Endothelial cell of umbilical vein (primary cell): ENCODE measurements around the gene HERC6. TPM values are rescaled to one million over a fixed set of nuclear protein-coding genes. Genes with fewer than 3 reads are reported as not detected.

ENCODE experiments used
- BruUV-seq: library from RNA; stranded (reverse); fragments of 400-500 nt; replicated peaks from 2 replicates; lab custom pipeline; 2021; lab: Mats Ljungman, UMichigan
- CTCF ChIA-PET: fragments of 300-600, 350-600 bp; sonication (Branson Sonifier 250); formaldehyde crosslinking; loops from one replicate; lab custom pipeline; 2021; ENCODE audit warnings: antibody characterized with exemption, inconsistent platforms; lab: Charles Lee
- POLR2A ChIA-PET: fragments of 300-600, 350-600 bp; sonication (Branson Sonifier 250); formaldehyde crosslinking; loops from one replicate; lab custom pipeline; 2021; ENCODE audit warnings: antibody characterized with exemption, inconsistent platforms; lab: Charles Lee
- DNase-seq: peaks from one replicate; pipeline ENCODE4 v3.0.0-alpha.2; 2011; ENCODE audit warnings: low read depth, low spot score
- FAIRE-seq: peaks from 2 replicates; lab custom pipeline; 2011; peaks lifted over from hg19 to GRCh38; lab: Jason Lieb, UNC
- H2AFZ ChIP-seq: 2 replicates; pipeline ENCODE4 v1.6.0; 2012; ENCODE audit warnings: low read depth, low read length, control low read depth, inconsistent platforms
- H3K27ac ChIP-seq: 2 replicates; pipeline ENCODE4 v1.5.1; 2011; ENCODE audit warnings: low read depth, mild to moderate bottlenecking, control low read depth, low read length, moderate library complexity; ENCODE audit not compliant: insufficient read depth
- H3K27me3 ChIP-seq, 2 experiments: 2 replicates each; pipeline versions ENCODE4 v1.6.0 to v1.6.1; 2011; ENCODE audit warnings: low read length in 2 of 2, mixed read lengths in 1 of 2; ENCODE audit not compliant: control insufficient read depth in 2 of 2, insufficient read depth in 2 of 2
- H3K36me3 ChIP-seq, 2 experiments: 2 replicates in 1 of 2; 3 replicates in 1 of 2; pipeline ENCODE4 v1.5.1; 2011; ENCODE audit warnings: low read length in 2 of 2, mild to moderate bottlenecking in 1 of 2, moderate library complexity in 1 of 2; ENCODE audit not compliant: control insufficient read depth in 2 of 2, insufficient read depth in 2 of 2; ENCODE audit errors: extremely low read depth in 1 of 2
- H3K4me1 ChIP-seq: 3 replicates; pipeline ENCODE4 v1.5.1; 2011; ENCODE audit warnings: mild to moderate bottlenecking, low read length; ENCODE audit not compliant: control insufficient read depth, insufficient read depth; ENCODE audit errors: extremely low read depth
- H3K4me2 ChIP-seq: 2 replicates; pipeline ENCODE4 v1.6.1; 2011; ENCODE audit warnings: low read length, control low read depth, mixed read lengths; ENCODE audit not compliant: insufficient read depth
- H3K4me3 ChIP-seq, 3 experiments: fragments of 200-600 bp in 1 of 3; sonication (generic), shearing (Covaris generic) in 1 of 3; replicated peaks in 1 of 3; 2 replicates each; pipeline ENCODE4 v1.5.1; 2011 to 2016; ENCODE audit warnings: control low read depth in 3 of 3, low read length in 3 of 3, mild to moderate bottlenecking in 2 of 3, inconsistent platforms in 1 of 3, low read depth in 1 of 3, moderate library complexity in 1 of 3; ENCODE audit not compliant: insufficient read depth in 1 of 3
- H3K79me2 ChIP-seq: 2 replicates; pipeline ENCODE4 v1.6.0; 2012; ENCODE audit warnings: low read length, inconsistent platforms; ENCODE audit not compliant: control insufficient read depth, insufficient read depth
- H3K9ac ChIP-seq: replicated peaks from 2 replicates; pipeline ENCODE3; 2011; ENCODE audit warnings: low read length, control low read depth; ENCODE audit not compliant: insufficient read depth; ENCODE audit errors: extremely low read depth
- H3K9me1 ChIP-seq: replicated peaks from 3 replicates; pipeline ENCODE4 v1.6.0; 2011; ENCODE audit warnings: mild to moderate bottlenecking, low read length; ENCODE audit not compliant: control insufficient read depth, insufficient read depth; ENCODE audit errors: extremely low read depth
- H3K9me3 ChIP-seq: replicated peaks from 2 replicates; pipeline ENCODE4 v1.5.1; 2012; ENCODE audit warnings: low read length, inconsistent platforms; ENCODE audit not compliant: control insufficient read depth, insufficient read depth
- H4K20me1 ChIP-seq: replicated peaks from 2 replicates; pipeline ENCODE3; 2011; ENCODE audit warnings: mild to moderate bottlenecking, low read length; ENCODE audit not compliant: control insufficient read depth, insufficient read depth; ENCODE audit errors: extremely low read depth
- CTCF ChIP-seq, 2 donors: IDR thresholded peaks; 1 replicate in 1 of 2; 2 replicates in 1 of 2; pipeline ENCODE4 v1.5.1; 2011; ENCODE audit warnings: low read length in 2 of 2, mild to moderate bottlenecking in 2 of 2, moderate library complexity in 2 of 2, control low read depth in 1 of 2, inconsistent platforms in 1 of 2, low read depth in 1 of 2; ENCODE audit not compliant: insufficient read depth in 1 of 2; ENCODE audit errors: extremely low read depth in 1 of 2
- EZH2 ChIP-seq: IDR thresholded peaks from 2 replicates; pipeline ENCODE4 v1.6.1; 2012; ENCODE audit warnings: borderline replicate concordance, low read depth, mild to moderate bottlenecking, moderate library complexity, low read length, inconsistent platforms; ENCODE audit not compliant: severe bottlenecking
- FOS ChIP-seq: IDR thresholded peaks from 2 replicates; pipeline ENCODE4 v1.6.1; 2011; ENCODE audit warnings: mild to moderate bottlenecking, low read length, moderate library complexity, borderline replicate concordance; ENCODE audit not compliant: insufficient read depth
- GATA2 ChIP-seq: IDR thresholded peaks from 2 replicates; pipeline ENCODE4 v1.7.0; 2011; ENCODE audit warnings: low read depth, mild to moderate bottlenecking, moderate library complexity, mixed read lengths, low read length; ENCODE audit not compliant: insufficient read length, insufficient read depth
- JUN ChIP-seq: IDR thresholded peaks from 2 replicates; pipeline ENCODE4 v1.6.1; 2011; ENCODE audit warnings: borderline replicate concordance, low read depth; ENCODE audit not compliant: insufficient read length, insufficient read depth
- MAX ChIP-seq: IDR thresholded peaks from 2 replicates; pipeline ENCODE4 v1.6.1; 2011; ENCODE audit not compliant: insufficient read depth, insufficient read length
- MYC ChIP-seq: IDR thresholded peaks from one replicate; pipeline ENCODE4 v1.6.1; 2011; ENCODE audit warnings: mild to moderate bottlenecking, low read depth, low read length
- POLR2A ChIP-seq: IDR thresholded peaks from 2 replicates; pipeline ENCODE4 v1.6.1; 2012; ENCODE audit warnings: low read depth, mild to moderate bottlenecking, control low read depth, low read length
- POLR2AphosphoS5 ChIP-seq: IDR thresholded peaks from 2 replicates; pipeline ENCODE4 v1.6.1; 2012; ENCODE audit warnings: low read depth, mild to moderate bottlenecking, control low read depth, low read length, moderate library complexity; ENCODE audit not compliant: insufficient read depth
- dilution Hi-C: fragments of 300-500 bp; cut with MboI; formaldehyde crosslinking; loops from one replicate; pipeline ENCODE4 v1.15.0; 2019; ENCODE audit warnings: low sequenced_read_pairs; ENCODE audit not compliant: extremely low pct_ligation_motif_present
- intact Hi-C: fragments of 100-400 bp; cut with micrococcal nuclease; formaldehyde crosslinking; loops from one replicate; pipeline ENCODE4 v1.10.0; 2022
- polyA plus RNA-seq, 4 experiments: library from polyadenylated mRNA; depleted of rRNA in 3 of 4; stranded (reverse) in 3 of 4; unstranded in 1 of 4; fragments of >200 nt; gene quantifications; 2 replicates each; pipeline versions ENCODE4 v1.2.1 to v1.2.3, GENCODE V29; 2011 to 2012; ENCODE audit warnings: missing spikeins in 1 of 4
- total RNA-seq: library from RNA; stranded (reverse); gene quantifications from 2 replicates; pipeline ENCODE4 v1.2.3, GENCODE V29; 2021

HERC6 gene
- total and polyA plus RNA-seq, 2 donors (not counting 3 experiments of a cell fraction or from before 2014, with no cell fraction given): 2.1 to 5.0 TPM

- H4K20me1 ChIP-seq: no peaks in the 10 kb centered on the region
- TF ChIP-seq EZH2 (no peak), POLR2A (no peak), FOS (no peak), CTCF (IDR thresholded peaks at IDR 0.05; ENCODE audit: extremely low read depth in 1 of 2, insufficient read depth in 1 of 2, low read depth in 1 of 2, low read length in 2 of 2) (no peak), JUN (no peak)
- BruUV-seq: no TSS peak
- no peak overlapping the region for H3K4me3 ChIP-seq
- intact Hi-C loops: no loop called here
- ChIA-PET POLR2A (no interaction called here), CTCF (no interaction called here)
- dilution Hi-C loops: no loop called here
- H3K4me2 ChIP-seq: no peak overlapping the region
- H3K9me1 ChIP-seq: no peaks in the 10 kb centered on the region
- H3K4me1 ChIP-seq: no peaks in the 10 kb centered on the region
- H3K79me2 ChIP-seq: no peaks in the 10 kb centered on the region
- FAIRE-seq: no peak
- no peaks in the 10 kb centered on the region for H3K36me3 ChIP-seq
- H3K9me3 ChIP-seq: no peaks in the 10 kb centered on the region
- no peak for DNase-seq
- no peak overlapping the region for H3K9ac ChIP-seq
- H3K27ac ChIP-seq: no peak overlapping the region
- no peaks in the 10 kb centered on the region for H3K27me3 ChIP-seq
- no peak overlapping the region for H2AFZ ChIP-seq
These were observed 19.1 kb upstream of the HERC6 start for GRCh38 chr4:88359558-88359957.

- H4K20me1 ChIP-seq: no peaks in the 10 kb centered on the region
- no peaks in the 10 kb centered on the region for H3K79me2 ChIP-seq
- no peaks in the 10 kb centered on the region for H3K27me3 ChIP-seq
- CTCF ChIA-PET: interaction anchor here (0.5 kb wide), 1 partner anchor 53 kb away, joined by 3 read pairs; no protein-coding TSS in a partner anchor
- H3K4me1 ChIP-seq: no peaks in the 10 kb centered on the region
- H3K4me3 ChIP-seq: no peak overlapping the region
- dilution Hi-C loops: no loop called here
- H3K27ac ChIP-seq: no peak overlapping the region
- no peaks in the 10 kb centered on the region for H3K9me1 ChIP-seq
- intact Hi-C loops: no loop called here
- POLR2A ChIA-PET: no interaction called here
- no TSS peak for BruUV-seq
- no peak overlapping the region for H3K4me2 ChIP-seq
- no peaks in the 10 kb centered on the region for H3K9me3 ChIP-seq
- no peak overlapping the region for H3K9ac ChIP-seq
- no peaks in the 10 kb centered on the region for H3K36me3 ChIP-seq
- FAIRE-seq (no peak), DNase-seq (no peak)
- TF ChIP-seq JUN (no peak), POLR2AphosphoS5 (no peak), EZH2 (no peak), MYC (no peak), POLR2A (no peak), MAX (no peak), GATA2 (no peak), CTCF (IDR thresholded peaks at IDR 0.05; ENCODE audit: extremely low read depth in 1 of 2, insufficient read depth in 1 of 2, low read depth in 1 of 2, low read length in 2 of 2) (no peak), FOS (no peak)
- no peak overlapping the region for H2AFZ ChIP-seq
These were observed 18.4 kb upstream of the HERC6 start for GRCh38 chr4:88360256-88360655.
